ENCODE data around the gene HLA-DMB.

HLA-DMB gene

GRCh38 chr6:32971581-32972352 is 30.9 kb upstream of the HLA-DMB start:
- DNase-seq (ENCODE audit: low spot score) = peak; percentile 95
- FAIRE-seq = no peak

DNA sequence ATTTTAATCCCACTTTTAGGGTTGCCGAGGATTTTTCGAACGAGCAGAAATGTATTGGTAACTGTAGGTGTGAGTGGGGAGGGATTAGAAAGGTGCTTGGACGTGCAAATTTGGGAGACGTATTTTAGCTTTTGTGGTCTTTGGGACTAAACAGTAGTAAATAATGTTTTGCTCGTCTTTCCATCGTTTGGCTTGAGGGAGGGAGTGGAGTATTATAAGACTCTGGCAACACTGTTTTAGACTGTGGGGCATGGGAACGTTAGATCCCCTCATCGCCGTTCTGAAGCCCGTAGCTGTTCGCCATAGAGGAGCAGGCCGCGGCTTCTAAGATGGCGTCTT is 30.4 kb upstream of the HLA-DMB start:
- DNase-seq (ENCODE audit: low spot score) (no peak), FAIRE-seq (no peak)

- DNase-seq (ENCODE audit: low spot score) (peak; percentile 71), FAIRE-seq (no peak)
These were observed 29.8 kb upstream of the HLA-DMB start for GRCh38 chr6:32970413-32971241.

DNA sequence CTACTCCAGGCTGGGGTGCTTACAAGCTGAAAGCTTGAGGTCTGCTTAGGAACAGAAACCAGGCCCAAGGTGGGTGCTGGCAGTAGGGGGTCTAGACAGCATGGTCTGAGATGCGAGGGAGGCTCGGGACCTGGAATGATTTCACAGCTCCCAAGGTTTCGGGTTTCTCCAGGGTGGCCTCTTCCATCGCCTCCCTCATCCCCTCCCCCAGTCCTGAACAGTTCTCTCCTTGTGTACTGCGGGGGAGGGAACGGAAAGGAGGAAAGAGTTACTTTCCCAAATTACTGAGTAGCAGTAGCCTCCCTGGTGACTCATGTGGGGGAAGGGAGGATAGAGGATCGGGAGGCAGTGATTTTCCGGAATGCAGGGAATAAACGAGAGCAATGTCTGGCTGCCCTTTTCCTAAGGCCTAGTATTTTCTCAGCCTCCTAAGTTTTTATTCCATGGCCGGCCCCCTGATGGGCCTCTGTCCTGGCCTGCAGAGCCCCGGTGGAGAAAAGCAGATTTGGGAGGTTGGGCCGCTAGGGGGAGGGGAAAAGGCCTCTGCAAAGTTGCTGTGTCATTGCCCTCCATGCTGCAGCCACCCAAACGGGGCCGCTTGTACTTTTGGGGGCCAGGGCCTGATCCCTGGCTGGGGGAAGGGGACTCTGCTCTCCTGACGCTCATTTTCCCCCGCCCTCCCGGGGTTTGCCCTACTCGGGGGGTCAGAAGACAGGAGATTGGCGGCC is 29.0 kb upstream of the HLA-DMB start:
- FAIRE-seq (no peak), DNase-seq (ENCODE audit: low spot score) (peak; percentile 68)

- DNase-seq (ENCODE audit: low spot score) = peak; percentile 86
- no peak for FAIRE-seq
These were observed 28.2 kb upstream of the HLA-DMB start for GRCh38 chr6:32968867-32969684.

GRCh38 chr6:32968093-32968866 is 27.5 kb upstream of the HLA-DMB start, which contains the start of gene BRD2:
BRD2 (plus strand) TSS chr6:32968594; CDS start chr6:32972899, 4,305 bp downstream.
- peak; percentile 93 for DNase-seq (ENCODE audit: low spot score)
- peak; percentile 46 for FAIRE-seq

DNA sequence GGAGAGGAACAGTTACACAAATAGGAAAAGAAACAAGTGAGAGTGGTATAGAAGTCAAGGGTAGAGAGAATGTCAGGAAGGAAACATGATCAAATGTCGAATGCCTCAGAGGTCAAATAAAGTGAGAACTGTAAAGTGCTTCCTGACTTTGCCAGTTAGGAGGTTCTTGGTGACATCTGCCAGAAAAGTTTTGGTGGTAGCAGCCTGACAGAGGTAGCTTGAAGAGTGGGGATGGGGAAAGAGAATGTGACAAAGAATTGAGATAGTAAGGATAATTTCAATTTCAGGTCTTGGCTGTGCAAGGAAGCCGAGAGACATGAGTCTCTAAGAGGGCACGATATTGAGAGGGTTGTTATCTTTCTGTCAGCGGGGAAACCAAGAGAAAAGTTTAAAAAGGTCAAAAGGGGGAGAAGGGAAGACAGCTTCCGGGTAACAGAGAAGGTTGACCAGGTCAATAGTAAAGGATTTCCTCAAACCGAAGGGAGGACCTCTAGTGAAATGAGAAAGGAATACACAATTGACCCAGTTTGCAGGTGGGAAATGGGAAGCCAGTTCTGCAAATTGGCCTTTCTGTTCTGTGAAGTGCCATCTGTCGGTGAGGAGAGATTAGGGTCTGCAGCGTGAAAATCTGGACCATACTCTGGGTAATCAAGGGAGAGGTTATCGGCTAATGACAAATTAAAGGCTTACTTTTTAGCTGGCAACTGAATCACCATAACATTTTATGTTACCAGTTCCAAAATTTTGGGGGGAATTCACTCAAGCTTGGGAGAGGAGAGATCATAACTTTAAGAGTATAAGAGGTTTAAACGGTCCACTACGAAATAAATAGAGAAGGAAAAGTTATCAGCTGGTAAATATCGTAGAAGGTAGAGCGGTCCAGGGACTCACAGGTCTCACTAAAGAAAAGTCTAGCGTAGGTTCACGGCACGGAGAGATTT is 26.6 kb upstream of the HLA-DMB start:
- DNase-seq (ENCODE audit: low spot score) = peak; percentile 55
- FAIRE-seq = no peak

- DNase-seq (ENCODE audit: low spot score) = no peak
- FAIRE-seq = no peak
These were observed 23.9 kb upstream of the HLA-DMB start for GRCh38 chr6:32964776-32965175.

DNA sequence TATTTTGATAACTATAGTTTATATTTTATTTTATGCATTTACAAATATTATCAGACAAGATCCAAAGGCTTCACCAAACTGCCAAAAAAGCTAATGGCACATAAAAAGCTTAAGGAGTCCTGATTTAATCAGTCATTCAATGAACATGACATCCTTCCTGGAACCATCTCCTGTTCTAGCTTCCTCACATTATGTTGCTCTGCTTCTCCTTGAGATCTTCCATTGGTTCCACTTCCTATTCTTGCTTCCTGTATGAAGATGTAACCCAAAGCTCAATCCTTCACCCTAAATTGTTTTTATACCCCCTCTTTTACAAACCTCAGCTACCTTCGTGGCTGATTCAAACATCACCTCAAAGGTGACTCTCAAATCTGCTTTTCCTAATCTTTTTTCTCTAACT is 23.0 kb upstream of the HLA-DMB start:
- DNase-seq (ENCODE audit: low spot score) (no peak), FAIRE-seq (no peak)

GRCh38 chr6:32962213-32962826 is 21.5 kb upstream of the HLA-DMB start:
- no peak for FAIRE-seq
- no peak for DNase-seq (ENCODE audit: low spot score)

DNA sequence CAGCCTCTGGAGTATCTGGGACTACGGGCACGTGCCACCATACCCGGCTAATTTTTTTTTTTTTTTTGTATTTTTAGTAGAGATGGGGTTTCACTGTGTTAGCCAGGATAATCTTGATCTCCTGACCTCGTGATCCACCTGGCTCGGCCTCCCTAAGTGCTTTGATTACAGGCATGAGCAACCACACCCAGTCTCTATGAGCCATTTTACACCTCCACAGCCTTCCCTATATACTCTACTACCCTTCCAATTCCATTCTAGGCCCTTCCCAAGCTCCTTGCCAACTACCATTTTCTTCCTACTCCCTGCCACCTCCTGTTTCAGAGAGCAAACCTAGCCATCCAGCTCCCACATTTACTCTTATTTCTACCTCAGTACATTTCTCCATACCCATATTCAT is 19.7 kb upstream of the HLA-DMB start:
- no peak for FAIRE-seq
- DNase-seq (ENCODE audit: low spot score) = no peak

- DNase-seq (ENCODE audit: low spot score) (no peak), FAIRE-seq (no peak)
These were observed 15.3 kb upstream of the HLA-DMB start for GRCh38 chr6:32956176-32956575.

DNA sequence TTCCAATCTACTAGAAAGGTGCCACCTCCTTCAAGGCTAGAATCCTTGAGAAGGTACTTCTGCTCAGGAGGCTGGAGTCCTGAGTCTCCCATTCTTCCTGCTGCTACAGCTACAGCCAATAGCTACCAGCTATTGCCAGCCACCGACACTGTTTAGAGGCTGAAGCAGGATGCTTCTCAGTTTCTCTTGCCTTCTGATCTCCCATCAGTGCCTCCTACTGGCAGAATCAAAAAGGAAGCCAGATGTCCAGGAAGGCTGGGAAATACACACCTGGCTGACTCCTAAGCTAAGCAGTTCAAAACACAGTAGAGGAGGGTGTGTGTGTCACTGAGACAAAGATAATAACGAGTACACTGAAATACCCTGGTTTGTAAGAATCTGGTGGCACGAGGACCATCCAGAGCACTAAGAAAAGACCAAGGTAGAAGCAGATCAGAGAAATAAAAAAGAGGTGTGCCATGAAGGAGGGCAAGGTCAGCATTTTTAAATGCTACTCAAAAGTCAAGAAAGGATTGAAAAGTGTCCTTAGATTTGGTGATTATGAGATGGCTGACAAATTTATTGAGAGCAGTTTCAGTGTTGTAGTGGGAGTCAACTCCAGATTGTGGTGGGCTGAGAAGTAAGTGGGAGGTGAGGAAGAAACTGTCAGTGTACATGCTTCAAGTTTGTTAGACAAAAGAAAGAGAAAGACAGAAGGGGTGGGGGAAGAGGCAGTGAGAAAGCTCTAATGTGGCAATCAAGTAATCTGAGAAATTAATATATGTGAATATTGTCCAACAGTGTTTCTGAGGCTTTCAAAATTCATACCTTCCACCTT is 14.4 kb upstream of the HLA-DMB start:
- no peak for FAIRE-seq

DNA sequence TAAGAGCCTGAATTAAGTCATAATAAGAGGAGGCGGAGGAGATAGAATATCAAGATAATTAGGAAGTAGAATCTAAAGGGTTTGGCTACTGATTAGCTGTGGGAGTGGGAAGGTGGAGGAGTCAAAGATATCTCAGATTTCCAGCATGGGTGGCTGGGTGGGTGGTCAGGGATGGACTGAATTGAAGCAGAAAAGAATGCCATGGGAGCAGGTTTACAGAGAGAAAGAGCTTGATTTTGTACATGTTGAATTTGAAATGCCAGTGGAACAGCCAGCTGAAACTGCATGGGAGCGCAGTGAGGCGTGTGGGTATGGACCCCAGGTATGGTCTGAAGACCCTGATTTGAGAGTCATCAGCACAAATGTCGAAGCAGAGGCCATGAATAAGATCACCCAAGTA is 13.4 kb upstream of the HLA-DMB start:
- DNase-seq (ENCODE audit: low spot score) (no peak), FAIRE-seq (no peak)

More for the DNA sequence above, 14.4 kb upstream of the HLA-DMB start:
- no peak for DNase-seq (ENCODE audit: low spot score)

GRCh38 chr6:32953775-32954174 is 12.9 kb upstream of the HLA-DMB start:
- DNase-seq (ENCODE audit: low spot score) (no peak), FAIRE-seq (no peak)

DNA sequence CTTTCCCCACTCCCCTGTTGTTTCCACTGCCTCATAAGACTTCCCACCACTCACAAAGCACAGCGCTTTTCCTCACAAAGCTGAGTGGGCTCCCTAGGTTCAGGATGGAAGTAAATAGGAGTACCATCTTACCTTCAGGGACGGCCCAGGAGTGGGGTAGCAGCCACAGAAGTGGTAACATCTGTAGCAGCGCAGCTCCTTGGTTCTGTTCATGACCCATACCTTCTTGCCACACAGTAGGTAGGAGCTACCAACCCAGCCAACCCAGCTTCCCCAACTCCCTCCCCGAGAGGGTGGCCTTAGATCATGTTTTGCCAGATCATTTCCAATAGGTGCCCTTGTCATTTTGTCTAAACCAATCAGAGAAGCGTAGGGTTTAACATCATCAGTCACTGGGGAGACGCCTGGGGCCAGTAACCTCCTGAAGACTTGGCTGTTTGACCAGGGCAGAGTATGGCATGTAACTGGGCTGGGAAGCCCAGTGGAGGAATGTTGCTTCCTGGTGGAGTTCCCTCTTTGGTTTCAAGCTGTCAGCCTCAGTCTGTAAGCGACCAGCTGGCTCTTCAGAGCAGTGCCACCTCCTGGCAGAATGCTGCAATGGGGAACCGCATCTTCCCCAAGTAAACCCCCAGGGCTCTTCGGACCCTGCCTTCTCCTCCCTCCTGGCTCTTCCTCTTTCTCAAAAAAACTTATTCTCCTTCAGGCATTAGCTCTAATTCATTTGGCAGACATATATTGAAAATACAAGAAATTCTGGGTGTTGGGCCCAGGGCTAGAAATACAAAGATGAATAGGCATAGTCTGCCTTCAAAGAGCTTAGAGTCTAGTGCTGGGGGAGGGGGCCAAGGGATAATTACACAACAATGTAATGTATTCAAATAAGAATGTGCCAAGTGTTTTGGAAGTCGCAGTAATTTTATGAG is 12.2 kb upstream of the HLA-DMB start, which contains the start of gene HLA-DMA:
Gene HLA-DMA, minus strand, starts transcription at position 281 of the 923 bp plus-strand sequence. Its CDS starts 61 bp downstream, at position 220.
- FAIRE-seq = no peak
- peak; percentile 41 for DNase-seq (ENCODE audit: low spot score)

- no peak for FAIRE-seq
- no peak for DNase-seq (ENCODE audit: low spot score)
These were observed 9.6 kb upstream of the HLA-DMB start for GRCh38 chr6:32950449-32950848.

All from urothelium cell line (cell line).